Neuronal stem cell (in vitro differentiated cells): ENCODE measurements around the gene CUBN.

Experiments used
- DNase-seq: peaks from one replicate; pipeline ENCODE4 v3.0.0-alpha.2; 2013; ENCODE audit warnings: low spot score
- H2AFZ ChIP-seq: one replicate; pipeline ENCODE4 v1.6.1; 2013; ENCODE audit warnings: mild to moderate bottlenecking, low read length, inconsistent platforms
- H2AK5ac ChIP-seq: 2 replicates; pipeline ENCODE4 v1.6.1; 2013; ENCODE audit warnings: low read depth, mild to moderate bottlenecking, inconsistent platforms, low read length, moderate library complexity, mixed read lengths
- H2BK120ac ChIP-seq: 2 replicates; pipeline ENCODE4 v1.6.1; 2013; ENCODE audit warnings: low read depth, mild to moderate bottlenecking, inconsistent platforms, low read length, moderate library complexity, mixed read lengths
- H2BK12ac ChIP-seq: one replicate; pipeline ENCODE4 v1.6.1; 2013; ENCODE audit warnings: low read length, inconsistent platforms
- H2BK15ac ChIP-seq: 2 replicates; pipeline ENCODE4 v1.6.1; 2013; ENCODE audit warnings: mild to moderate bottlenecking, low read length, inconsistent platforms, mixed read lengths
- H2BK5ac ChIP-seq: one replicate; pipeline ENCODE4 v1.6.1; 2013; ENCODE audit warnings: inconsistent platforms, mild to moderate bottlenecking, low read length, moderate library complexity
- H3K14ac ChIP-seq: one replicate; pipeline ENCODE4 v1.6.1; 2013; ENCODE audit warnings: low read length, inconsistent platforms
- H3K18ac ChIP-seq: 2 replicates; pipeline ENCODE4 v1.6.1; 2013; ENCODE audit warnings: low read length, inconsistent platforms
- H3K23ac ChIP-seq: 2 replicates; pipeline ENCODE4 v1.6.1; 2013; ENCODE audit warnings: low read depth, mild to moderate bottlenecking, mixed read lengths, low read length, inconsistent platforms; ENCODE audit not compliant: poor library complexity
- H3K27ac ChIP-seq: replicated peaks from 3 replicates; pipeline ENCODE4 v1.5.1; 2013; ENCODE audit warnings: low read length, inconsistent platforms
- H3K27me3 ChIP-seq, 3 experiments: 2 replicates each; pipeline ENCODE4 v1.6.1; 2013; ENCODE audit warnings: low read length in 3 of 3, mild to moderate bottlenecking in 2 of 3, inconsistent platforms in 1 of 3, low read depth in 1 of 3, mixed read lengths in 1 of 3, moderate library complexity in 1 of 3; ENCODE audit not compliant: control insufficient read depth in 3 of 3, insufficient read depth in 3 of 3
- H3K36me3 ChIP-seq, 2 donors: replicated peaks in 1 of 2; 2 replicates each; pipeline ENCODE4 v1.6.1; 2013; ENCODE audit warnings: low read length in 2 of 2; ENCODE audit not compliant: control insufficient read depth in 2 of 2, insufficient read depth in 2 of 2
- H3K4ac ChIP-seq: 2 replicates; pipeline ENCODE4 v1.6.1; 2013; ENCODE audit warnings: inconsistent platforms, mild to moderate bottlenecking, low read length, moderate library complexity
- H3K4me1 ChIP-seq, 2 donors: 1 replicate in 1 of 2; 2 replicates in 1 of 2; pipeline ENCODE4 v1.6.1; 2013; ENCODE audit warnings: low read length in 2 of 2, low read depth in 1 of 2; ENCODE audit not compliant: control insufficient read depth in 2 of 2, insufficient read depth in 1 of 2
- H3K4me2 ChIP-seq: one replicate; pipeline ENCODE4 v1.6.1; 2013; ENCODE audit warnings: mild to moderate bottlenecking, low read length, inconsistent platforms; ENCODE audit not compliant: insufficient read depth, poor library complexity, severe bottlenecking
- H3K4me3 ChIP-seq, 2 donors: 2 replicates each; pipeline ENCODE4 v1.5.1; 2013; ENCODE audit warnings: low read length in 2 of 2, mild to moderate bottlenecking in 2 of 2, inconsistent platforms in 1 of 2, moderate library complexity in 1 of 2
- H3K79me1 ChIP-seq: one replicate; pipeline ENCODE4 v1.6.1; 2013; ENCODE audit warnings: low read depth, mild to moderate bottlenecking, inconsistent platforms, low read length, moderate library complexity
- H3K9ac ChIP-seq: one replicate; pipeline ENCODE4 v1.6.1; 2013; ENCODE audit warnings: mild to moderate bottlenecking, low read depth, low read length, inconsistent platforms; ENCODE audit not compliant: poor library complexity
- H3K9me3 ChIP-seq, 2 donors: replicated peaks in 1 of 2; 2 replicates each; pipeline versions ENCODE3 to v1.6.1; 2013; ENCODE audit warnings: low read length in 2 of 2, mild to moderate bottlenecking in 2 of 2, inconsistent platforms in 1 of 2, low read depth in 1 of 2, mixed read lengths in 1 of 2, moderate library complexity in 1 of 2; ENCODE audit not compliant: control insufficient read depth in 2 of 2, insufficient read depth in 1 of 2
- H4K8ac ChIP-seq: one replicate; pipeline ENCODE4 v1.6.1; 2013; ENCODE audit warnings: low read depth, mild to moderate bottlenecking, inconsistent platforms, low read length, moderate library complexity
- H4K91ac ChIP-seq: one replicate; pipeline ENCODE4 v1.6.1; 2013; ENCODE audit warnings: low read length, low read depth, mild to moderate bottlenecking, inconsistent platforms; ENCODE audit not compliant: poor library complexity
- WGBS, 2 donors: extraction: QIAGEN DNeasy Blood & Tissue Kit; methylation state at CpG; one replicate each; pipeline ENCODE4 v1.1.7; 2013; ENCODE audit warnings: missing lambda C conversion rate in 2 of 2, mixed read lengths in 1 of 2; ENCODE audit not compliant: insufficient read length in 2 of 2, insufficient replicate concordance in 1 of 2; ENCODE audit errors: extremely low coverage in 2 of 2; 5-methylcytosine and 5-hydroxymethylcytosine counted together

Gene CUBN

GRCh38 chr10:17064435-17064834, 65.2 kb downstream of the CUBN start:
- H2BK5ac ChIP-seq, result no peak overlapping the region
- peaks cover 0 to 11% of the 10 kb centered on the region in 2 donors for H3K4me1 ChIP-seq
- no peak overlapping the region for H3K18ac ChIP-seq
- H2AK5ac ChIP-seq, result no peak overlapping the region
- DNase-seq, result no peak
- H3K4me2 ChIP-seq, result no peak overlapping the region
- H3K4ac ChIP-seq, result no peak overlapping the region
- H3K27ac ChIP-seq, result no peak overlapping the region
- no peak overlapping the region for H3K23ac ChIP-seq
- no peaks in the 10 kb centered on the region for H3K36me3 ChIP-seq
- H3K27me3 ChIP-seq, result no peaks in the 10 kb centered on the region
- no peak overlapping the region for H3K4me3 ChIP-seq
- H4K91ac ChIP-seq, result no peak overlapping the region
- H2BK120ac ChIP-seq, result no peak overlapping the region
- H2AFZ ChIP-seq, result no peak overlapping the region
- H3K14ac ChIP-seq, result no peak overlapping the region
- H2BK15ac ChIP-seq, result no peak overlapping the region
- no peak overlapping the region for H3K9ac ChIP-seq
- no peak overlapping the region for H2BK12ac ChIP-seq
- H3K79me1 ChIP-seq, result no peaks in the 10 kb centered on the region
- no peak overlapping the region for H4K8ac ChIP-seq
- H3K9me3 ChIP-seq, result peaks cover 0 to 2% of the 10 kb centered on the region in 2 donors
- WGBS, 2 donors, result no CpG with 5 or more reads among the region's 2 CpGs

GRCh38 chr10:17062955-17063484, 66.6 kb downstream of the CUBN start:
- H4K8ac ChIP-seq, result no peak overlapping the region
- peaks cover 0 to 11% of the 10 kb centered on the region in 2 donors for H3K4me1 ChIP-seq
- H3K4me2 ChIP-seq, result no peak overlapping the region
- H2BK5ac ChIP-seq, result no peak overlapping the region
- H2AK5ac ChIP-seq, result no peak overlapping the region
- no peak for DNase-seq
- H3K4me3 ChIP-seq, result no peak overlapping the region
- no peak overlapping the region for H2BK120ac ChIP-seq
- WGBS, 2 donors, result no CpG with 5 or more reads among the region's 6 CpGs
- H3K23ac ChIP-seq, result no peak overlapping the region
- H2BK12ac ChIP-seq, result no peak overlapping the region
- H3K14ac ChIP-seq, result no peak overlapping the region
- no peak overlapping the region for H4K91ac ChIP-seq
- H3K18ac ChIP-seq, result no peak overlapping the region
- H3K36me3 ChIP-seq, result no peaks in the 10 kb centered on the region
- H3K9ac ChIP-seq, result no peak overlapping the region
- H3K79me1 ChIP-seq, result no peaks in the 10 kb centered on the region
- H2AFZ ChIP-seq, result peak overlapping the region; percentile 60
- no peak overlapping the region for H3K27ac ChIP-seq
- no peak overlapping the region for H3K4ac ChIP-seq
- H3K9me3 ChIP-seq, result no peaks in the 10 kb centered on the region
- H3K27me3 ChIP-seq, result no peaks in the 10 kb centered on the region
- H2BK15ac ChIP-seq, result no peak overlapping the region

GRCh38 chr10:17062493-17062892, 67.1 kb downstream of the CUBN start:
- H4K91ac ChIP-seq, result no peak overlapping the region
- no peak overlapping the region for H2BK120ac ChIP-seq
- no peak overlapping the region for H2BK15ac ChIP-seq
- H2BK5ac ChIP-seq, result no peak overlapping the region
- no peak overlapping the region for H3K27ac ChIP-seq
- no peaks in the 10 kb centered on the region for H3K36me3 ChIP-seq
- H3K4ac ChIP-seq, result no peak overlapping the region
- peak overlapping the region; percentile 35 for H2AFZ ChIP-seq
- no peak overlapping the region for H3K4me3 ChIP-seq
- no CpG with 5 or more reads among the region's 2 CpGs for WGBS, 2 donors
- no peak for DNase-seq
- peaks cover 0 to 11% of the 10 kb centered on the region in 2 donors for H3K4me1 ChIP-seq
- no peaks in the 10 kb centered on the region for H3K27me3 ChIP-seq
- no peak overlapping the region for H2BK12ac ChIP-seq
- no peak overlapping the region for H3K4me2 ChIP-seq
- no peak overlapping the region for H3K18ac ChIP-seq
- H4K8ac ChIP-seq, result no peak overlapping the region
- H3K9me3 ChIP-seq, result no peaks in the 10 kb centered on the region
- no peak overlapping the region for H3K14ac ChIP-seq
- no peak overlapping the region for H3K9ac ChIP-seq
- H2AK5ac ChIP-seq, result no peak overlapping the region
- no peaks in the 10 kb centered on the region for H3K79me1 ChIP-seq
- H3K23ac ChIP-seq, result no peak overlapping the region

DNA sequence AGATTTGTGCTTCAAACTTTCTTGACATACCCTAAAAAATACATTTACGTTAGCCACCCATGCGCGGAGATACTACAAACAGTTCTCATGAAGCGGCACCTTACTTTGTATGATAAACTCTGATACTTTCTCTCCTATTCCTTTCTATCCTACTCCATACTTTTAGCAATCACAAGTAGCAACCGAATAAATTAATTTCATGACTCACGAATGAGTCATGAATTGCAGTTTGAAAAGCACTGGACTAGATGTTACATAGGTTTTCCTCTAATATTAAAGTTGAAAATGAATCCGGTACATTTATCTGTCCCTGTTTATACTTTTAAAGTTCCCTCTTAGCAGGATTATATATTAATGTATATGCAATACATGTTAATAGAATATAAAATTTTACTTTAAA, 67.6 kb downstream of the CUBN start:
- H3K14ac ChIP-seq, result no peak overlapping the region
- H3K23ac ChIP-seq, result no peak overlapping the region
- no peak overlapping the region for H4K8ac ChIP-seq
- no peak overlapping the region for H2AK5ac ChIP-seq
- no peak overlapping the region for H3K27ac ChIP-seq
- H3K27me3 ChIP-seq, result no peaks in the 10 kb centered on the region
- DNase-seq, result no peak
- H3K4me3 ChIP-seq, result no peak overlapping the region
- no peaks in the 10 kb centered on the region for H3K36me3 ChIP-seq
- no peak overlapping the region for H3K4me2 ChIP-seq
- no peaks in the 10 kb centered on the region for H3K79me1 ChIP-seq
- no peak overlapping the region for H2BK5ac ChIP-seq
- no peak overlapping the region for H4K91ac ChIP-seq
- no peak overlapping the region for H3K9ac ChIP-seq
- no peak overlapping the region for H2AFZ ChIP-seq
- H2BK12ac ChIP-seq, result no peak overlapping the region
- H3K9me3 ChIP-seq, result no peaks in the 10 kb centered on the region
- H3K4me1 ChIP-seq, result peaks cover 0 to 11% of the 10 kb centered on the region in 2 donors
- no CpG with 5 or more reads among the region's 7 CpGs for WGBS, 2 donors
- H3K4ac ChIP-seq, result no peak overlapping the region
- no peak overlapping the region for H2BK120ac ChIP-seq
- no peak overlapping the region for H2BK15ac ChIP-seq
- H3K18ac ChIP-seq, result no peak overlapping the region
